Skeletal muscle cell (primary cell): ENCODE data around the gene F9.

Experiments
- DNase-seq: peaks from one replicate; pipeline ENCODE4 v3.0.0-alpha.2; 2010; ENCODE audit warnings: low read depth
- H3K4me3 ChIP-seq: 2 replicates; pipeline ENCODE4 v1.5.1; 2011; ENCODE audit warnings: low read depth, mild to moderate bottlenecking, control low read depth, low read length, moderate library complexity

Gene F9

DNA sequence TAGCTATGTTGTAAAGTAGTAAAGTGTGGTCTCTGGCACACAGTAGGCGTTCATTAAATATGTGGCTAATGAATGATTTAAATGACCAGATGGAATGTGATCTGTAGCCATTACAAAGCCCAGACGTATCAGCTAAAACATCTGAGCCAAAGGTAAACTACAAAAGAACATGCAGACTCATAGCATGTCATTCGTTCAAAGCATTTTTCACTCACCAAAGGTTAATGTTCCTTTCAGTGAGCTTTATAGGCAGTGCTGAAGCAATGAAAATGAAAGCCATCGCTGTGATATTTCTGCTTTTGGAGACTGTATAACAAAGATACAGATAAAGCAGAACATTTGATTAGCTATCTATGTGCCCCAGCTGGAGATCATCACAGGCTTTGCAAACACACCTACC is 50.5 kb downstream of the F9 start:
- no peak for DNase-seq
- no peak overlapping the region for H3K4me3 ChIP-seq

DNA sequence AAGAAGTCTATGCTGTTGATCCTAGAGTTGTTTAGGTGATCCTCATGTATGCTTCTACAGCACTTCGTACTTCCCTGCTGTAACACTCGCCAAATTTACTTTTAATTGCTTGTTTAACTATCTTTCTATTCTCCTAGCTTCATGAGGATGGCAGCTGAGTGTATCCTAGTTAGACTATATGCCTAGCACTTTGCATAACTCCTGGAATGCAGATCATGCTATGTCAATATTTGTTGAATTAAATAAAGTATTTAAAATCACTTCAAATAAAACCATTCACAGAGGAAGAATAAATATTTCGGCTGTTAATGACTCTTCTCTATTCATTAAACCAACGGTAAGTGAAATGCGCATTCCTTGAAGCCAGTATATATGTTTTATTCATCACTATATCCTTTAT is 55.1 kb downstream of the F9 start:
- no peak for DNase-seq
- H3K4me3 ChIP-seq: no peak overlapping the region

DNA sequence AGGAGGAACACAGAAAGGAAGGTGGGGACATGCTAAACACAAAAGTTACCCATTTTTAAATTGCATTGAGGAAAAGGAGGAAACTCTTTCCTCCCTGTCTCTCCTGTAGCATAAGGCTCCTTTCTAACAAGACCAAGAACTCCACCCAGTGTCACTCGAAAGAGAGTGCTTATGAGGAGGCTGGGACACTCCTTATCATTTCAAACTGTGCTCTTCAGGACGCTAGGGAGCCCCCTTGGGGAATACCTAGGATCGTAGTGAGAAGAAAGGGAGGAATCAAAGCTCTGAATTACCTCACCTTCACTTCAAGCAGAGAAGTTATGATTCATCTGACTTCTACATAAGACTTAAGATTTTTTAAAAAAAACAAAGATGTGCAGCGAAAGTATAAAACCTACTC is 65.5 kb downstream of the F9 start:
- H3K4me3 ChIP-seq: no peak overlapping the region
- no peak for DNase-seq

DNA sequence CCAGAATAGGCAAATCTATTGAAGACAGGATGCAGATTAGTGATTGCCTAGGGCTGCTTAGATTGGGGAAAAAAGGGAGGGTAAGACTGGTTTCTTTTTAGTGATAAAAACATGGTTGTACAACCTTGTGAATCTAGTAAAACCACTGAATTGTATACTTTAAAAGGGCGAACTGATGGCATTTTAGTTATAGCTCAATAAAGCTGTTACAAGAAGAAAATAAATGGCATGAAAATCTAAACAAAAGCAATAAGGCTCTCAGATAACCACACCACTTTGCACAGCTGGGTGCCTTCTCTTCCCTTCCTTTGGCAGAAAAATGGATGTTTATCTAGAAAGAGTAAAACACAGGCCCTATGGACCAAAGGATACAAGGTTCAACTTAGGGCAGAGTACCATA is 69.6 kb downstream of the F9 start:
- H3K4me3 ChIP-seq: no peak overlapping the region
- DNase-seq: no peak
